Astrocyte (in vitro differentiated cells and primary cell): Measurements from ENCODE around the gene GABBR2. TPM values are rescaled to one million over a fixed set of nuclear protein-coding genes. Genes with fewer than 3 reads are reported as not detected.
A peak's percentile ranks its signal among the peaks of the same experiment; 100 is the strongest.

Experiments
- DNase-seq: peaks from one replicate; pipeline ENCODE4 v3.0.0-alpha.2; 2010; ENCODE audit warnings: low read depth
- FAIRE-seq: peaks from 2 replicates; lab custom pipeline; 2011; peaks lifted over from hg19 to GRCh38; lab: Jason Lieb, UNC
- H2AFZ ChIP-seq: 2 replicates; pipeline ENCODE4 v1.6.0; 2012; ENCODE audit warnings: low read depth, low read length, inconsistent platforms
- H3K27ac ChIP-seq: 2 replicates; pipeline ENCODE4 v1.5.1; 2011; ENCODE audit warnings: low read depth, low read length, inconsistent platforms
- H3K27me3 ChIP-seq: 2 replicates; pipeline ENCODE4 v1.6.0; 2011; ENCODE audit warnings: low read length, inconsistent platforms; ENCODE audit not compliant: insufficient read depth
- H3K36me3 ChIP-seq: 2 replicates; pipeline ENCODE4 v1.5.1; 2011; ENCODE audit warnings: low read length, inconsistent platforms; ENCODE audit not compliant: insufficient read depth
- H3K4me1 ChIP-seq: 2 replicates; pipeline ENCODE4 v1.5.1; 2011; ENCODE audit warnings: low read length, inconsistent platforms; ENCODE audit not compliant: insufficient read depth
- H3K4me2 ChIP-seq: 2 replicates; pipeline ENCODE4 v1.6.0; 2012; ENCODE audit warnings: low read length, inconsistent platforms
- H3K4me3 ChIP-seq: 2 replicates; pipeline ENCODE4 v1.5.1; 2011; ENCODE audit warnings: low read depth, mild to moderate bottlenecking, low read length, inconsistent platforms; ENCODE audit not compliant: insufficient read depth
- H3K79me2 ChIP-seq: 2 replicates; pipeline ENCODE4 v1.6.0; 2012; ENCODE audit warnings: mild to moderate bottlenecking, low read length, inconsistent platforms; ENCODE audit not compliant: insufficient read depth
- H3K9ac ChIP-seq: 2 replicates; pipeline ENCODE4 v1.6.0; 2012; ENCODE audit warnings: mild to moderate bottlenecking, low read length, inconsistent platforms
- H3K9me3 ChIP-seq: 2 replicates; pipeline ENCODE4 v1.5.1; 2012; ENCODE audit warnings: low read depth, mild to moderate bottlenecking, low read length, inconsistent platforms; ENCODE audit not compliant: insufficient read depth
- H4K20me1 ChIP-seq: 2 replicates; pipeline ENCODE4 v1.6.0; 2012; ENCODE audit warnings: low read length, inconsistent platforms; ENCODE audit not compliant: insufficient read depth
- H3K27ac Mint-ChIP-seq: one replicate; pipeline ENCODE4 v1.8.0; 2021; ENCODE audit warnings: mild to moderate bottlenecking, mixed read lengths; ENCODE audit not compliant: unreplicated experiment
- H3K27me3 Mint-ChIP-seq: one replicate; pipeline ENCODE4 v1.8.0; 2021; ENCODE audit warnings: low read depth, mixed read lengths; ENCODE audit not compliant: unreplicated experiment
- H3K36me3 Mint-ChIP-seq: one replicate; pipeline ENCODE4 v1.8.0; 2021; ENCODE audit warnings: low read depth, mixed read lengths; ENCODE audit not compliant: unreplicated experiment
- H3K4me1 Mint-ChIP-seq: one replicate; pipeline ENCODE4 v1.8.0; 2021; ENCODE audit warnings: low read depth, mixed read lengths; ENCODE audit not compliant: unreplicated experiment
- H3K4me3 Mint-ChIP-seq: one replicate; pipeline ENCODE4 v1.8.0; 2021; ENCODE audit warnings: mild to moderate bottlenecking, moderate library complexity, mixed read lengths; ENCODE audit not compliant: unreplicated experiment
- H3K9me3 Mint-ChIP-seq: one replicate; pipeline ENCODE4 v1.8.0; 2021; ENCODE audit warnings: mild to moderate bottlenecking, mixed read lengths; ENCODE audit not compliant: unreplicated experiment
- EZH2 ChIP-seq: IDR thresholded peaks from 2 replicates; pipeline ENCODE4 v1.6.1; 2012; ENCODE audit warnings: mild to moderate bottlenecking, low read length, inconsistent platforms; ENCODE audit not compliant: insufficient read depth
- total RNA-seq: library from RNA; stranded (reverse); gene quantifications from 2 replicates; pipeline ENCODE4 v1.2.1, GENCODE V29; 2021
- TF ChIP-seq, protein P1 (sequence below): IDR thresholded peaks from 2 replicates; pipeline ENCODE4 v1.5.1; 2011; ENCODE audit warnings: low read depth, mild to moderate bottlenecking, inconsistent platforms, low read length, moderate library complexity; ENCODE audit not compliant: insufficient read depth

GABBR2 gene
- total RNA-seq, 1 donor from 2014 or later: 2.0 TPM

DNA sequence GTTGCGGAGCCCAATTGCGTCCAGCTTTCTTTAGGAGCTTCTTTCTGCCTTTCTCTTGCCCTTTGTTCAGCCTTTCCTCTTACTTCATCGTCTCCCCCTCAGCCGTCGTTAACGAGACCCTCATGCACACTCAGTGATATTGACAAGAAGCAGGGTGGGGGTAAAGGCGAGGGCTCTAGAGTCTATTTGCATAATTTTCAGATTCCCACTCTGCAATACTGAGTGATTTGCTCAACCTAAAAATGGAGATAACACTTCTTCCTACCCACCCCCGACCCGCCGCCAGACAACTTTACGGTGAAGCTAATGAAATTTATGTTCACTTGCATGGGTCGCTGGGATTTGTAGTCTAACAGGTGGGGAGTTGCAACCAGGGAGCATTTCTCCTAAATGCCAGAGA is 452.0 kb downstream of the GABBR2 start:
- DNase-seq (no peak), FAIRE-seq (no peak)
- peaks cover 37% of the 10 kb centered on the region for H3K4me1 ChIP-seq
- peak overlapping the region; percentile 90 for H3K4me3 ChIP-seq
- Mint-ChIP-seq H3K27ac (peak overlapping the region; percentile 90), H3K4me1 (peaks cover 10% of the 10 kb centered on the region), H3K36me3 (no peaks in the 10 kb centered on the region), H3K9me3 (no peaks in the 10 kb centered on the region), H3K27me3 (no peaks in the 10 kb centered on the region), H3K4me3 (peak overlapping the region; percentile 93)
- peaks cover 36% of the 10 kb centered on the region for H3K79me2 ChIP-seq
- no peaks in the 10 kb centered on the region for H3K27me3 ChIP-seq
- no peak for TF ChIP-seq EZH2
- TF ChIP-seq, protein P1, sequence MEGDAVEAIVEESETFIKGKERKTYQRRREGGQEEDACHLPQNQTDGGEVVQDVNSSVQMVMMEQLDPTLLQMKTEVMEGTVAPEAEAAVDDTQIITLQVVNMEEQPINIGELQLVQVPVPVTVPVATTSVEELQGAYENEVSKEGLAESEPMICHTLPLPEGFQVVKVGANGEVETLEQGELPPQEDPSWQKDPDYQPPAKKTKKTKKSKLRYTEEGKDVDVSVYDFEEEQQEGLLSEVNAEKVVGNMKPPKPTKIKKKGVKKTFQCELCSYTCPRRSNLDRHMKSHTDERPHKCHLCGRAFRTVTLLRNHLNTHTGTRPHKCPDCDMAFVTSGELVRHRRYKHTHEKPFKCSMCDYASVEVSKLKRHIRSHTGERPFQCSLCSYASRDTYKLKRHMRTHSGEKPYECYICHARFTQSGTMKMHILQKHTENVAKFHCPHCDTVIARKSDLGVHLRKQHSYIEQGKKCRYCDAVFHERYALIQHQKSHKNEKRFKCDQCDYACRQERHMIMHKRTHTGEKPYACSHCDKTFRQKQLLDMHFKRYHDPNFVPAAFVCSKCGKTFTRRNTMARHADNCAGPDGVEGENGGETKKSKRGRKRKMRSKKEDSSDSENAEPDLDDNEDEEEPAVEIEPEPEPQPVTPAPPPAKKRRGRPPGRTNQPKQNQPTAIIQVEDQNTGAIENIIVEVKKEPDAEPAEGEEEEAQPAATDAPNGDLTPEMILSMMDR: no peak
- H3K4me2 ChIP-seq: peak overlapping the region; percentile 94
- H4K20me1 ChIP-seq: no peaks in the 10 kb centered on the region
- H3K9me3 ChIP-seq: no peaks in the 10 kb centered on the region
- H3K27ac ChIP-seq: peak overlapping the region; percentile 97
- H2AFZ ChIP-seq: peak overlapping the region; percentile 100
- H3K36me3 ChIP-seq: no peaks in the 10 kb centered on the region
- H3K9ac ChIP-seq: peak overlapping the region; percentile 92

DNA sequence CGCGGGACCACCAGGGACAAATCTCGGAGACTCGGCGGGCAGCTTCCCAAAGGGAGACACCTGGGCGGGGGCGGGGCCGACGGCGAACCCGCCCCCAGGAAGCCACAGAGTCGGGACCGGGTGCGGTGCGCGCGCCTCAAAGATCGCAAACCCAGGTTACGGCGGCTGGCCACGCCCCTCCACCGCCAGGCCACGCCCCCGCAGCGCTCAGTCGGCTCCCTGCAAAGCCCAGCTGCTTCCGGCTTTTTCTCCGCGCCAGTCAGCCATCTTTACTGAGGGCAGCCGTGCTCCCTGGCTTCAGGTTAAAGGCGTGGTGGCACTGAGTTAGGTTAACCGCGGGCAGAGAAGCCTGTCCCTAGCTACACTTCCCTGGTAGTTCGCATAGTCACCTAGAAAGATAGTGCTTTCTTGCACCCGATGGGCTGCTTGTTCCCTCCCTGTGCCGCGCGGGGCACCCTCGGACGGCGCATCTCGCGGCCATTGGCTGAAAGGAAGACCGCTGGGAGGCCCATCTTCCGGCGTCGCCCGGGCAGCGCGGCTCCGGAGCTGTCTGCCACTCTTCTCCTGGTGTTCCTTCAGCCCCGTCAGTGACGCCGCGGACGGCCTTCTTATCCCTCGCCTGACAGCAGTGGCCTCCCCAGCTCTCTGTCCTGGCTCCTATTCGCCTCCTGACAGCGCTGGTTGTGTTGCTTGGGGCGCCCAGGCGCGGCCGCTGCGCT is 453.0 kb downstream of the GABBR2 start, which contains the start of gene TBC1D2:
Gene TBC1D2, minus strand, starts transcription at position 72 of the 719 bp plus-strand sequence. CDS start 108 bp downstream, outside the sequence.
- FAIRE-seq: no peak
- H3K79me2 ChIP-seq: peaks cover 41% of the 10 kb centered on the region

More for the DNA sequence above, 453.0 kb downstream of the GABBR2 start, which contains the start of gene TBC1D2:
- Mint-ChIP-seq H3K27ac (peak within 1 kb of the TSS; percentile 90), H3K4me1 (peaks cover 12% of the 10 kb centered on the region), H3K4me3 (peak within 1 kb of the TSS; percentile 93), H3K36me3 (peaks cover under 1% of the 10 kb centered on the region), H3K27me3 (no peaks in the 10 kb centered on the region), H3K9me3 (no peaks in the 10 kb centered on the region)
- Histone ChIP-seq H3K9ac (peak within 1 kb of the TSS; percentile 92), H3K27ac (peak within 1 kb of the TSS; percentile 97), H2AFZ (peak within 1 kb of the TSS; percentile 100), H3K4me3 (peak within 1 kb of the TSS; percentile 90), H4K20me1 (no peaks in the 10 kb centered on the region), H3K4me1 (peaks cover 45% of the 10 kb centered on the region), H3K4me2 (peak within 1 kb of the TSS; percentile 94), H3K9me3 (no peaks in the 10 kb centered on the region), H3K27me3 (no peaks in the 10 kb centered on the region), H3K36me3 (no peaks in the 10 kb centered on the region)
- TF ChIP-seq EZH2: no peak
- TF ChIP-seq, protein P1: peak; percentile 3
- peak; percentile 79 for DNase-seq
